ENCODE results near the gene GDI2.

GRCh38 chr10:5782174-5782573 is 31.1 kb downstream of the GDI2 start:
- TF ChIP-seq, protein P1, sequence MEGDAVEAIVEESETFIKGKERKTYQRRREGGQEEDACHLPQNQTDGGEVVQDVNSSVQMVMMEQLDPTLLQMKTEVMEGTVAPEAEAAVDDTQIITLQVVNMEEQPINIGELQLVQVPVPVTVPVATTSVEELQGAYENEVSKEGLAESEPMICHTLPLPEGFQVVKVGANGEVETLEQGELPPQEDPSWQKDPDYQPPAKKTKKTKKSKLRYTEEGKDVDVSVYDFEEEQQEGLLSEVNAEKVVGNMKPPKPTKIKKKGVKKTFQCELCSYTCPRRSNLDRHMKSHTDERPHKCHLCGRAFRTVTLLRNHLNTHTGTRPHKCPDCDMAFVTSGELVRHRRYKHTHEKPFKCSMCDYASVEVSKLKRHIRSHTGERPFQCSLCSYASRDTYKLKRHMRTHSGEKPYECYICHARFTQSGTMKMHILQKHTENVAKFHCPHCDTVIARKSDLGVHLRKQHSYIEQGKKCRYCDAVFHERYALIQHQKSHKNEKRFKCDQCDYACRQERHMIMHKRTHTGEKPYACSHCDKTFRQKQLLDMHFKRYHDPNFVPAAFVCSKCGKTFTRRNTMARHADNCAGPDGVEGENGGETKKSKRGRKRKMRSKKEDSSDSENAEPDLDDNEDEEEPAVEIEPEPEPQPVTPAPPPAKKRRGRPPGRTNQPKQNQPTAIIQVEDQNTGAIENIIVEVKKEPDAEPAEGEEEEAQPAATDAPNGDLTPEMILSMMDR (IDR thresholded peaks at IDR 0.05; ENCODE audit: low read depth, low read length, poor library complexity, severe bottlenecking), result no peak
- TF ChIP-seq EZH2phosphoT487 (IDR thresholded peaks at IDR 0.05; ENCODE audit: borderline replicate concordance, low read length), result no peak

Measured in DOHH2 (cell line).